AG09319 (cell line): Measurements from ENCODE around the gene CXorf58.
"Not testable (repeated sequence)": the region's sequence is repeated elsewhere in the genome, so short reads cannot be mapped to it uniquely, and the experiment has no call there.

Experiments used
- DNase-seq: peaks from one replicate; pipeline ENCODE4 v3.0.0-alpha.2; 2010; ENCODE audit warnings: low read depth; ENCODE audit errors: extremely low read depth
- TF ChIP-seq, protein P1 (sequence below): IDR thresholded peaks from 2 replicates; pipeline ENCODE4 v1.5.1; 2011; ENCODE audit warnings: low read depth, mild to moderate bottlenecking, inconsistent platforms, low read length, moderate library complexity

The CXorf58 gene

DNA sequence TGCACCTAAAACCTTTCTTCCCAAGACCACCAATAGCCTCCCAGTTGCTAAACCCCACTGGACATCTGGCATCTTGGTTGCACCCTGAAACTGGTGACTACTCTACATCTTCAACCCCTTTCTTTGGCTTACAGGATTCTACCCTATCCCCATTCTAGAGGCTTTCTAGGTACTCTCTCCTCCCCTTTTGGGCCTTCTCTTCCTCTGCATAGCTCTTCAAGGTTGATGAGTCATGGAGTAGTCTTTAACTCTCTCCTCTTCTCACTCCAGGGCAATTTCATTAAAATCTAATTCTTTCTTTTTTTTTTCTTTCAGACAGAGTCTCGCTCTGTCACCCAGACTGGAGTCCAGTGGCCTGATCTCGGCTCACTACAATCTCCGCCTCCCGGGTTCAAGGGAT, 16.9 kb upstream of the CXorf58 start:
- TF ChIP-seq, protein P1, sequence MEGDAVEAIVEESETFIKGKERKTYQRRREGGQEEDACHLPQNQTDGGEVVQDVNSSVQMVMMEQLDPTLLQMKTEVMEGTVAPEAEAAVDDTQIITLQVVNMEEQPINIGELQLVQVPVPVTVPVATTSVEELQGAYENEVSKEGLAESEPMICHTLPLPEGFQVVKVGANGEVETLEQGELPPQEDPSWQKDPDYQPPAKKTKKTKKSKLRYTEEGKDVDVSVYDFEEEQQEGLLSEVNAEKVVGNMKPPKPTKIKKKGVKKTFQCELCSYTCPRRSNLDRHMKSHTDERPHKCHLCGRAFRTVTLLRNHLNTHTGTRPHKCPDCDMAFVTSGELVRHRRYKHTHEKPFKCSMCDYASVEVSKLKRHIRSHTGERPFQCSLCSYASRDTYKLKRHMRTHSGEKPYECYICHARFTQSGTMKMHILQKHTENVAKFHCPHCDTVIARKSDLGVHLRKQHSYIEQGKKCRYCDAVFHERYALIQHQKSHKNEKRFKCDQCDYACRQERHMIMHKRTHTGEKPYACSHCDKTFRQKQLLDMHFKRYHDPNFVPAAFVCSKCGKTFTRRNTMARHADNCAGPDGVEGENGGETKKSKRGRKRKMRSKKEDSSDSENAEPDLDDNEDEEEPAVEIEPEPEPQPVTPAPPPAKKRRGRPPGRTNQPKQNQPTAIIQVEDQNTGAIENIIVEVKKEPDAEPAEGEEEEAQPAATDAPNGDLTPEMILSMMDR: no peak
- DNase-seq: no peak

DNA sequence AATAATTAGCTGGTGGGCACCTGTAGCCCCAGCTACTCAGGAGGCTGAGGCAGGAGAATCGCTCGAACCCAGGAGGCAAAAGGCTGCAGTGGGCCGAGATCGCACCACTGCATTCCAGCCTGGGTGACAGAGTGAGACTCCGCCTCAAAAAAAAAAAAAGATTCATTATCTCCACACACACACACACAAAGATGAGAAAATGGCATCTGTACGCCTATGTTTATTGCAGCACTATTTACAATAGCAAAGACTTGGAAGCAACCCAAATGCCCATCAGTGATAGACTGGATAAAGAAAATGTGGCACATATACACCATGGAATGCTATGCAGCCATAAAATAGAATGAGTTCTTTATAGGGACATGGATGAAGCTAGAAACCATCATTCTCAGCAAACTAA, 12.8 kb upstream of the CXorf58 start:
- not testable (repeated sequence) for DNase-seq

DNA sequence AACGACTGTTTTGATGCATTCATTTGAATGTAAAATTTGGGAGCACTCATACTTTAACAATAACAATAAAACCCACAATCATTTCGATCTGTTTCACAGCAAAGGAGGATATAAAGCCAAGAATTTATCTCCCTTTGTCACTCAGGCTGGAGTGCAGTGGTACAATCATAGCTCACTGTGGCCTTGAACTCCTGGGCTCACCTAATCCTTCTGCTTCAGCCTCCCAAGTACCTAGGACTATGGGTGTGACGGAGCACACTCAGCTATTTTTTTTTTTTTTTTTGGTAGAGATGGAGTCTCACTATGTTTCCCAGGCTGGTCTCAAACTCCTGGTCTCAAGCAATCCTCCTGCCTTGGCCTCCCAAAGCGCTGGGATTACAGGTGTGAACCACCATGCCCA, 11.3 kb upstream of the CXorf58 start:
- DNase-seq: not testable (repeated sequence)

DNA sequence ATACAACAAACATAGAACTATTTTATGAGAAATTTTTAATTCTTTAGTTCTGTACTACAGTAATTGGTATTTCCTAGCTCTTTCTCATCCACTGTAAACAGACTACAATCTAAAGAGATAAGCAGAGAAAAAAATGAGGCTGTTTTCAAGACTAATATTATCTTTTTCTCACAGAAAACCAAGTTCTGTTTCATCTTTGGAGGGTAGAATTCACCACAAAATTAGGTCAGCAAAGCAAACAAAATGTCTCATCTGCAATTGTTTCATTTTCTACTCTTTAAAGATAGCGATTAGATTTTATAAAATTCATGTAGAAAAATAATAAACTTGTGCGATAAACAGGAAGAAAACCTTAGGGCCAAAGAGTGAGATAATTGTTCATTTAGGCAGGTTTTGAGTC, 10.8 kb upstream of the CXorf58 start:
- TF ChIP-seq, protein P1: no peak
- no peak for DNase-seq

DNA sequence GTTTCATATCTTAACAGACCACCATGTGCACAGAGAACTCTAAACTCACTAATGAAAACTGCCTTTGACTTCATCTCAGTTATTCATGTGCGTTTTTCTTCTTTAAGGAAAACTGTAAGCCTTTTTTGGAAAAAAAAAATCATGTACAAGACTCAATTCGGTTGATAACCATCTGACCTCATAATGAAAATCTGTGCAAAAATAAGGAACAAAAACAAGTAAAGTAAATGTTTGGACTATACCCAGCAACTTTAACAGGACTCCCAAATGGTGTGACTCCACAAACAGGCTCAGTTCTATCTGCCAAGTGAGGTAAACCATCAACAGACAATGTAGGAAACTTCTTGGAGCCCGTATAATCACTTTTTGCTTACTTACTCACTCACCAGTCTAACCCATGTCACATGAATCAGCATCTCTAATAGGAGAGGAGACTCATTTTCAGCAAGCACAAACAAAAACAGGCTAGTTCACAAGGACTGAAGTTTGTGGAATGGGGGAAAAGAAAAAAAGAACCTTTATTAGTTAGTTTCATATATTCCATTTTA, 9.3 kb upstream of the CXorf58 start:
- no peak for DNase-seq

DNA sequence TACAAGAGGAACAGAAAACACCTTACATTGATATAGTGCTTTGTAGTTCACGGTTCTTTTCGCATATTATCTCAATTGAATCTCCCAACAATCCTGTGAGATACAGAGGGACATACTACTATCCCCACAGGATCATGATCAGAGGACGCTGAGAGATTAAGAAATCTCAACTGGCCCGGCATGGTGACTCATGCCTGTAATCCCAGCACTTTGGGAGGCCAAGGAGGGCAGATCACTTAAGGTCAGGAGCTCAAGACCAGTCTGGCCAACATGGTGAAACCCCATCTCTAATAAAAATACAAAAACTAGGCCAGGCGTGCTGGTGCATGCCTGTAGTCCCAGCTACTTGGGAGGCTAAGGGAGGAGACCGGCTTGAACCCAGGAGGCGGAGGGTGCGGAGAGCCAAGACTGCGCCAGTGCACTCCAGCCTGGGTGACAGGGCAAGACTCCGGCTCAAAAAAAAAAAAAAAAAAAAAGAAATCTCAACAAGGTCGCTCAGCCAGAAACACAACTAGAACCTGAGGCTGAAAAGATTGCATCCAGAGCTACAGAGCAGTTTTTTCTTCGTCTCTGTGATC, 7.5 kb upstream of the CXorf58 start:
- TF ChIP-seq, protein P1: no peak
- no peak for DNase-seq

More for the DNA sequence above, 9.3 kb upstream of the CXorf58 start:
- TF ChIP-seq, protein P1: no peak

DNA sequence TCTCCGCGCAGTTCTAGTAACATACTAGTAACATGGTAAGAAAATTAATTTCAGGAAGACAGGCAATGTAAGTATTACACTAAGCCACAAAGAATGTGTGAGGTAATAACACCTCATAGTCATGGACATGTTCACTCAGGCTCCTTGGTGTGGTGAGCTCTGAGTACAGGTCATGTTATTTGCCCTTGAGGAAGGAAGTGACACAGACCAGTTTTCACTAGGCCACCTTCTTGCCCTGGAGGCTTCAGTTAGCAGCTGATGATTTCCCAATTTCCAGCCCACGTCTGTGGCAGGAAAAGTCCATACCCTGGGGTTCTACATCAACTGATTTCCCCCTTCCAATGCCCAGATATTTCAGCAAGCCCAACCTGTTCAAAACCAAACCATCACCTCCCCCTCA, 6.7 kb upstream of the CXorf58 start:
- no peak for DNase-seq

DNA sequence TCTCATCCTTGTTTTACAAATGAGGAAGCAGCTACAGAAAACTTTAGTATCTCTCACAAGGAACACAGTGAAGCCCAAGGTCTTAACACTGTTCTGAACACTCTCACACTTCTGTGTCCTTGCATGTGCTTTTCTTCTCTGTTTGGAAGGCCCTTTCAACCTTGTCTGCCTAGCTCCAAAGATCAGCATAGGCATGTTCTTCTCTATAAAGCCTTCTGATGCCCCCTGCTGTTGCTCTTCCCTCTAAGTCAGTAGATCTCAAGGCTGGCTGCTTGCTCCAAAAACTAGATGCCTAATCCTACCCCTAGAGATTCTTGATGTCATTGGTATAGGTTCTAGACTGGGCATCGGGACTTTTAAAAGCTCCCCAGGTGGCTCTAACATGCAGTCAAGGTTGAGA, 6.0 kb upstream of the CXorf58 start:
- peak; percentile 45 for DNase-seq
- TF ChIP-seq, protein P1: peak; percentile 59

More for the DNA sequence above, 6.7 kb upstream of the CXorf58 start:
- TF ChIP-seq, protein P1: no peak
